Neural cell (in vitro differentiated cells): ENCODE measurements around the gene RNU2-63P.
"Not testable (repeated sequence)": the region's sequence is repeated elsewhere in the genome, so short reads cannot be mapped to it uniquely, and the experiment has no call there.

Experiments used
- CTCF ChIP-seq: fragments of 450-650 bp; IDR thresholded peaks from 2 replicates; pipeline ENCODE4 v1.5.1; 2014; ENCODE audit warnings: antibody characterized with exemption, mild to moderate bottlenecking, moderate library complexity; ENCODE audit not compliant: poor library complexity, severe bottlenecking
- EP300 ChIP-seq: fragments of 450-650 bp; conservative IDR thresholded peaks from 2 replicates; pipeline ENCODE4 v1.6.1; 2014; ENCODE audit warnings: antibody characterized with exemption, mild to moderate bottlenecking, moderate library complexity; ENCODE audit not compliant: poor library complexity, severe bottlenecking
- EZH2 ChIP-seq: fragments of 200-600, 300-800 bp; shearing (Covaris generic), sonication (generic); IDR thresholded peaks from 2 replicates; pipeline ENCODE4 v1.6.1; 2014; ENCODE audit warnings: antibody characterized with exemption, low read length, borderline replicate concordance, mild to moderate bottlenecking; ENCODE audit not compliant: insufficient read depth, poor library complexity, severe bottlenecking
- POLR2AphosphoS5 ChIP-seq: IDR thresholded peaks from 2 replicates; pipeline ENCODE4 v1.6.1; 2012
- REST ChIP-seq: IDR thresholded peaks from 2 replicates; pipeline ENCODE4 v1.6.1; 2012; ENCODE audit warnings: borderline replicate concordance
- SMC3 ChIP-seq: fragments of 450-650 bp; conservative IDR thresholded peaks from 2 replicates; pipeline ENCODE4 v1.6.1; 2014; ENCODE audit warnings: antibody characterized with exemption, mild to moderate bottlenecking, moderate library complexity; ENCODE audit not compliant: poor library complexity

GRCh38 chr2:87972385-87972784 is 44.0 kb downstream of the RNU2-63P start:
- not testable (repeated sequence) for TF ChIP-seq CTCF, POLR2AphosphoS5, EZH2, EP300, REST, SMC3
